Globus pallidus (tissue), 1 donor: ENCODE measurements around the gene AHCTF1.
"Not testable (repeated sequence)": the region's sequence is repeated elsewhere in the genome, so short reads cannot be mapped to it uniquely, and the experiment has no call there.

Experiments used
- DNase-seq: peaks from one replicate; pipeline ENCODE4 v3.0.0-alpha.2; 2015; ENCODE audit warnings: low spot score

The AHCTF1 gene

DNA sequence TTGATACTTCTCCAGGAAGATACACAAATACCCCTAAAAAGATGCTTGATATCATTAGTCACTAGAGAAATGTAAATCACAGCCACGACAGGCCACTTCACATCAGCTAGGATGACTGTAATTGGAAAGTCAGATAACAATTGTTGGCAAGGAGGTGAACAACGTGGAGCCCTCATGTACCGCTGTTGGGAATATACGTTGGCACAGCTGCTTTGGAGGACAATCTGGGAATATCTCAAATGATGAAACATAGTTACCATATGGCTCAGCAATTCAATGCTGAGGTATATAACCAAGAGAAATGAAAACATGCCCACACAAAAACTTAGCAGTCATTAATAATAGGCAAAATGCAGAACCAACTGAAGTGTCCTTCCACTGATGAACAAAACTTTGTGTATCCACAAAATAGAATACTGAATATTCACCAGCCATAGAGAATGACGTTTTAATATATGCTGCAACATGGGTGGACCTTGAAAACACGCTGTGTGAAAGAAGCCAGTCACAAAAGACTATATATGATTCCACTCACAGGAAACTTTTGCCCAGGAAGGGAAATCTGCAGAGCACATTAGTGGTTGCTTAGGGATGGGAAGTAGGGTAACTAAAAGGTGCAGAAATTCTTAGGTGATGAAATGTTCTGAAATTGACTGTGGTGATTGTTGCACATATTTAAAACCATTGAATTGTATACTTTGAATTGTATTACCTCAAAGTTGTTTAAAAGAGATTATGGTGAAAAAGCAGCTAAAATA, 95.4 kb downstream of the AHCTF1 start:
- DNase-seq: no peak

GRCh38 chr1:246831543-246831942, 100.2 kb downstream of the AHCTF1 start:
- no peak for DNase-seq

- no peak for DNase-seq
These were observed 102.9 kb downstream of the AHCTF1 start for GRCh38 chr1:246828818-246829217.

- no peak for DNase-seq
These were observed 104.4 kb downstream of the AHCTF1 start for GRCh38 chr1:246827396-246827795.

- no peak for DNase-seq
These were observed 106.1 kb downstream of the AHCTF1 start for GRCh38 chr1:246825557-246826175.

GRCh38 chr1:246824541-246824940, 107.2 kb downstream of the AHCTF1 start:
- DNase-seq: no peak

DNA sequence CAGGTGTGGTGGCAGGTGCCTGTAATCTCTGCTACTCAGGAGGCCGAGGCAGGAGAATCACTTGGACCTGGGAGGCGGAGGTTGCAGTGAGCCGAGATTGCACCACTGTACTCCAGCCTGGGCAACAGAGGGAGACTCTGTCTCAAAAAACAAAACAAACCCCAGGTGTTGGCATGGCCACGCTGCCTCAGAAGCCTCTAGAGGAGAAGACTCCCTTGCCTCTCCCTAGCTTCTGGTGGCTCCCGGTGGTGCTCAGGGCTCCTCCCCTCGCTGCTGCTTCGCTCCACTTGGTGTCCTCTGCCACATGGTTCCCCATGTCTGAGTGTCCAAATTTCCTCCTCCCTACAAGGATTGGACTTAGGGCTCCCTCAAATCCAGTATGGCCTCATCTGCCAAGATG, 109.6 kb downstream of the AHCTF1 start:
- not testable (repeated sequence) for DNase-seq

DNA sequence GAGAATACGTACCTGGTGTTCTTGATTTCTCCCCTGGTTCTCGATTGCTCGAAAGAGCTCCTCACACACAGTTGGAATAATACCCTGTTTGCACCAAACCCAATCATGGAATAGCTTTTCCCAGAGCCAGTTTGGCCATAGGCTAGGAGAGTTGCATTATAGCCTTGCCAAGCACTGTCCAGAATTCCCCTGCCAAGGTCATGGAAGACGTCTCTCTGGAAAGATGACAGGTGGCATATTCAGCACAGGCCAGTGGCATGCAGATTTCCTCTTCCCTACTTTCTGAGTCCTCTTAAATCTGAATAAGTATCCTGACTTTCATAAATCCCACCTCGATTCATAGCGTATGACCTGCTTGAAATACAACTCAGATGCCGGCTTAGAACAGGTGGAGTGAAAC, 111.1 kb downstream of the AHCTF1 start:
- DNase-seq: no peak

GRCh38 chr1:246817778-246818177, 114.0 kb downstream of the AHCTF1 start:
- DNase-seq: not testable (repeated sequence)

- no peak for DNase-seq
These were observed 116.0 kb downstream of the AHCTF1 start for GRCh38 chr1:246815693-246816270.

DNA sequence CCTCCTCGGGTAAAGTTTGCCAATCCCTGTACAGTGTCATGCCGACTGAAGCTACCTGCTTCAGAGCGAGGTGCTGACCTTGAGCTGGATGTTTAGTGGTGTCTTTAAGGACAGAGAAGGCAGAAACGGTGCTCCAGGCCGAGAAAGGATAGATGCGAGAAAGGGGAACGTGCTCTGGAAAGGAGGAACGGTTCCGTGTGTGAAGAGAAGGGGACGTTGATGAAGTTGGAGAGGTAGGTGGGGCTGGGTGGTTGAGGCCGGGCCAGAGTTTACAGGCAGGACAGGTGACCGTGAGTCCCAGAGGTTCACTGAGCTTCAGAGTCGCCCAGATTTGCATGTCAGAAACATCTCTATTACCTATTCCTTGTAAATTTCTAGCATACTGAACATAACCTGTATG, 116.9 kb downstream of the AHCTF1 start:
- DNase-seq: no peak

GRCh38 chr1:246813325-246813724, 118.4 kb downstream of the AHCTF1 start:
- DNase-seq: not testable (repeated sequence)

DNA sequence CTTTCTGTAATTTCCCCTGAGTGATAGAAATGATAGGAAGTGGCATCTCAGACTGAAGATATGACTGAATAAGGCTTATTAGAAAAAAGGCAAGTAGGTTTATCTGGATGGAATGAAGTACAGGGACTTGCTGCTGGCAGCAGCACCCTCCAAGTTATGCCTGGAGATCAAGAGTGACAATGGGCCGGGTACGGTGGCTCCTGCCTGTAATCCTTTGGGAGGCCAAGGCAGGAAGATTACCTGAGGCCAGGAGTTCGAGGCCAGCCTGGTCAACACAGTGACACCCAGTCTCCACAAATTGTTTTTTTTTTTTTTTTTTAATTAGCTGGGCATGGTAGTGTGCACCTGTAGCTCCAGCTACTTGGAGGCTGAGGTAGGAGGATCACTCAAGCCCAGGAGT, 119.8 kb downstream of the AHCTF1 start:
- DNase-seq: no peak

GRCh38 chr1:246809473-246809872, 122.3 kb downstream of the AHCTF1 start:
- no peak for DNase-seq

GRCh38 chr1:246805135-246805716, 126.5 kb downstream of the AHCTF1 start:
- no peak for DNase-seq

- no peak for DNase-seq
These were observed 127.9 kb downstream of the AHCTF1 start for GRCh38 chr1:246803883-246804282.

DNA sequence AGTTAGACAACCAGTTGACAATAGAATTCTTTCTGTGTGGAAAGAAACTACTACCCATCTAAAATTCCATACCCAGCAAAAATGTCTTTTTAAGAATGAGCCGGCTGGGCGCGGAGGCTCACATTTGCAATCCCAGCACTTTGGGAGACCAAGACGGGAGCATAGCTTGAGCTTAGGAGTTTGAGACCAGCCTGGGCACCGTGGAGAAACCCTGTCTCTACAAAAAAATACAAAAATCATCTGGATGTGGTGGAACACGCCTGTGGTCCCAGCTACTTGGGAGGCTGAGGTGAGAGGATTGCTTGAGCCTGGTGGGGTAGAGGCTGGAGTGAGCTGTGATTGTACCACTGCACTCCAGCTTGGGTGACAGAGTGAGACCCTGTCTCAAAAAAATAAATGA, 128.4 kb downstream of the AHCTF1 start:
- DNase-seq: no peak

DNA sequence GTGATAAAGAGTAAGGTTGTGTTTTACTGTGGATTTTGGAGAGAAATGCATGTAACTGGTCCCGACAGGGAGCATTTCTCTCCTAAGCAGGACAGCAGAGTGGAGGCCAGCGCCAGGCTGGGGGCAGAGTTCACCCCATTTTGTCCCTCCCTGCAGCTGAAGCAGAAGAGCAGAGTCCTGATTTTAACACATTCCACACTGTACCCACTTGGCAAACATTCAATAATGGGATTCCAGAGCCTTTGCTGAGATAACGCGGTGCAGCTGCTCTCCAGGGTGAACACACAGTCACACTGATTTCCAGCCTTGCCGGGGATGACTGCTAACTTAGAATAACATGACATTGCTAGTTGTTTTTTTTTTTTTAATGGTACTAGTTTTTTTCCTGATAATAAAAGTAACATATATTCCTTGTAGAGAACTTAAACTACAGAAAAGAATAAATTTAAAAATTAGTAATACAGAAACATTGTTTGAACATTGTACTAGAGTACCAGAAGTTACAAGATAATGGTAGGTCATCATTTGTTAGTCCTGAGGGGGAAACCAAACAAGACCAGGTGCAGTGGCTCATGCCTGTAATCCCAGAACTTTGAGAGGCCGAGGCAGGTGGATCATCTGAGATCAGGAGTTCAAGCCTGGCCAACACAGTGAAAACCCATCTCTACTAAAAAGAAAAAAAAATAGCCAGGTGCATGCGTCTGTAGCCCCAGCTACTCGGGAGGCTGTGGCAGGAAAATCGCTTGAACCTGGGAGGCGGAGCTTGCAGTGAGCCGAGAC, 130.3 kb downstream of the AHCTF1 start:
- no peak for DNase-seq

DNA sequence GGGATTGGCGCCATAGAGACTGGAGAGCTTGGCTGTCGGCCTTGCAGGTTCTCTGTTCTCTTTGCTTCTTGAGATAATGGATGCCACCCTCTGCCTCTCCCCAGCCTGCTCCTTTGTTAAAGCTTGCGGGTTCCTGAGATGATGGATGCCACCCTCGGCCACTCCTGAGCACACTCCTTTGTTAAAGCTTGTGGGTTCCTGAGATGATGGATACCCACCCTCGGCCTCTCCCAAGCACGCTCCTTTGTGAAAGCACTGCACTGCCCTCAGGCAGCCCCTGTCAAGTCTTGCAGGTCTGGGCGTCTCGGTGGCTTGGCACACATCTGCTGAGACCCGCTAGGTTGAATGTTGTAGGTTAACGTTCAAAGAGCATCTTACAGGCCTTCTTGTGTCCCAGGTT, 131.0 kb downstream of the AHCTF1 start:
- no peak for DNase-seq

DNA sequence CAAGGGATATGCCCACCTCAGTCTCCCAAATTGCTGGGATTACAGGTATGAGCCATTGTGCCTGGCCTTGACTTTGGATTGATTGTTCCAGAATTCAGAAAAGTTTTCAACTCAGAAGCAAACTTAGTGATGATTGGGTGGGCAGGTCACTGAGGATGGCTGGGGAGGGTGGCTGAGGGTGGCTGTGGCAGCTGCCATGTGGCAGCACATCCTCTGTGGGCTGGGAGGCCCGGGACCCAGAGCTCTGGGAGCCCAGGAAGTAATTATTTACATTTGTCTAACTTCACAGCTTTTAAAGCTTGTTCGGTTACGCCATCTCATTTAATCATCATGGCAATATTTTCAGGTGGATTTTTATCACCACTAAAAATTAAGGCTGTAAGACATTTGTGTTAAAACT, 131.4 kb downstream of the AHCTF1 start:
- no peak for DNase-seq

GRCh38 chr1:246798606-246799496, 132.9 kb downstream of the AHCTF1 start:
- DNase-seq: no peak
